Embryonic facial prominence (tissue), 1 donor: ENCODE results near the gene MUC15.
"Not testable (repeated sequence)": the region's sequence is repeated elsewhere in the genome, so short reads cannot be mapped to it uniquely, and the experiment has no call there.

Source experiments
- DNase-seq: peaks from one replicate; pipeline ENCODE4 v3.0.0-alpha.2; 2016; ENCODE audit errors: extremely low spot score

MUC15 gene, protein sequence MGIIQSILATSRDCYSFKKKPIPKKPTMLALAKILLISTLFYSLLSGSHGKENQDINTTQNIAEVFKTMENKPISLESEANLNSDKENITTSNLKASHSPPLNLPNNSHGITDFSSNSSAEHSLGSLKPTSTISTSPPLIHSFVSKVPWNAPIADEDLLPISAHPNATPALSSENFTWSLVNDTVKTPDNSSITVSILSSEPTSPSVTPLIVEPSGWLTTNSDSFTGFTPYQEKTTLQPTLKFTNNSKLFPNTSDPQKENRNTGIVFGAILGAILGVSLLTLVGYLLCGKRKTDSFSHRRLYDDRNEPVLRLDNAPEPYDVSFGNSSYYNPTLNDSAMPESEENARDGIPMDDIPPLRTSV

DNA sequence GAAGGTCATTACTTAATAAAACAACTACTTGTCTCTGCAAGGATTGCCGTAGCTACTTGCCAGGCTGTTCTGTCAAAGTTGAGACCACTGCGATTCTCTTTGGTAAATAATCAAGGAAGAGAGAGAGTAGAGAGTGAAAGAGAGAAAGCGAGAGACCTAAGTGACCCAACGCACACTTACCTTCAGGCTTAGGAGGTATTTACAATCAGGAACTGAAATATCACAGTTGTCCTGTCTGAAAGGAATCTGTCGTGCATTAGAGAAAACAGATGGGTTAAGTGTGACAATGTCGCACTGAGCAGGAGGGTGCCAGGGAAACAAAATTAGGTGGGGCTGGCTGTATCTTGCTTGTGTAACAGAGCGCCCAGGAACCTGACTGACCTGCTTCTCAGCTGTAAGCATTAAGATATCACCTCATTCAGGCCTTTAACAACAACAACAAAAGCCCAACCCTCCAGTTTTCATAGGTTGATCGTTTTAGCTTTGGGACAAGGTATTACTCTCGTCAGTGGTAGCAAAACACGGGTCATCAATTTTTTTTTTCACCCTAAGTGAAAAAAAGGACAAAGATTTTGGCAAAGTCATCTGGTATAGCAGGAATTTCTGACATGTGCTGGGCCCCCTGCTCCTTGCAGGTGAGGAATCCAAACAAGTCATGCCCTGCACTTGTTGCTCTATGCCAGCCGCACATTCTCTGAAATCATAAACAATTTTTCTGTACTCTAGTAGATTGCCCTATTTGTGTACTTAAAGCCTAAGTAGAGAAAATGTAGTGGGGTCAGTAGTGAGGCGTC, at the start of gene MUC15:
Gene MUC15, minus strand, starts transcription at position 403 of the 794 bp plus-strand sequence. CDS start 5,169 bp downstream, outside the sequence.
- no peak for DNase-seq

DNA sequence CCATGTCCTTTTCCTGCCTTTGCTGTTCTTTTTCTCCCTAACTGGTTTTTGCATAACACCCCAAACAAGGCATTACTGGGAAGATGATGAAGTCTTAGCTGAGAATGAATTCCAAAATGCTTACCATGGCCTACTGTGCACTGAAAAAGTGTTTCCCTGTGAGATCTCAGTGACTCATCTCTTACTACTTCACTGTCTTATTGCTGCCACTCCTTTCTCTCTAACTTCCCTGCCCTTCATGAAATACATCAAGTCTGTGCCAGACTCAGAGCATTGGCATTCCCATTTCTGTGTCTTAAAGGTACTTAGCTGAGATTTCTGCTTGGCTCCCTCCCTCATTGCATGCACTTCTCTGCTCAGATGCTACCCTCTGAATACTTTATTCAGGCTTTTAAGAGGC, 49.1 kb upstream of the MUC15 start:
- DNase-seq = no peak

DNA sequence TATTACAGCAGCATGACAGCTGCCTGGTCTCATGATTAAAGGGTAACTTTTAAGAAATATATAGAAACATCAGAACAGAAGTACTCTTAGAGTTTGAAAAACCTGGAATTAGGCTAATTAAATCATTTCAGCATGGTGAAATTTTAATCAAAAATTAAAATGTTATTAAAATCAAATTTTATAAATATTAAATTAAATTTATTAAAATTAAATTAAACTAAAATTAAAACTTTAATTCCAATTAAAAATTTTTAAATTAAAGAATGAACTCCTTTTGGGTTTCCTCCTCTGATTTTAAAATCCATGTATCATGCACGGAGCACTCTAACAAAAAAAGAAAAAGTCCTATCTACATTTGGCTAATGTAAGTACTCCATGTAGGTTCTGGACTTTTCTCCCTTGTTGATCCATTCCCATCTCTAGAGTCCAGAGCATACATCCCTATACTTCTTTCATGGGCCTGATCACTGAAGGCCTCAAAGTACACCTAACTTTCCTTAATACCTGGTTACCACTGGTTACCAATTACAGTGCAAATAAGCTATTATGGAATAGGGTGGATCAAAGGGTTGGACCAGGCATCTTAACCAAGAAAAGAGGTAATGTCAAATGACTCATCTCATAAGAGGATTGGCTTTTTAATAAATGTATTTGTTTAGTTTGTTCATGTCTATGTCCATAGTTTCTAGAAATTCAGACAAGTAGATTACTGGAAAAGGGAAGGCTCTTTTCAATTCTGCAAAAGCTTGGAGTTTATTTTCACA, 48.4 kb upstream of the MUC15 start:
- no peak for DNase-seq

DNA sequence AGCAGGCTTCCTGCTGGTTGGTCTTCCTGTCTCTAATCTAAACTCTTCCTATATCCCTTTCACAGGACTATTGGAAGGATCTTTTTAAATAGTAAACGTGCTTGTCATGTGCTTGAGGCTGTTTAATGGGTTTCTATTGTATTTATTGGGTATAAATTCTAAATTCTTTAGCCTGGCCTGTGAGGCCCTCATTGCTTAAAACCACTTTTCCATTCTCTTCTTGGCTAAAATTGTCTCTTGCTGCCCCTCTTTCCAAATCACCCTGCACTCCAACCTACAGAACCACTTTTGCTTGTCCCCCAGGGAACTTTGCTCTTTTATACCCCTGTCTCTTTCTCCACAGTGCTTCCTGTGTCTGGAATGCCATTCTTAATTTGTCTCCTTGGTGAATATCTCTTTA, 46.4 kb upstream of the MUC15 start:
- no peak for DNase-seq

DNA sequence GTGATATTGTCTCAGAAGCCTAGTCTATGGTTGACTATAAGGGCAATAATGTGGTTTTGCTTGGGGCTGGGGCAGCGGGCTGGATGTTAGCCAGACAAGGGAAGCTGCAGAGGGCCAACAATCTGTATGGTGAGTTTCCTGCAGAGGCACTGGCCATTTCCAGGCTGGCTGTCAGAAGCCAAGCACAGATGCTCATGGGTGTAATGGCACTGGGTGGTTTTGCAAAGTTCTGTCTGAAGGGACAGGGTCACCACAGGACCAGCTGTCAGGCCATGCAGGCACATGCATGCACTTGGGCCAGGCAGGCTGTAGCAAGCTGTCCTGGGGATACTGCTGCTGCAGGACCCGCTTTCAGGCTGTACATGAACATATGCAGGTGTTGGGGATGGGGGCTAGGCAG, 41.7 kb upstream of the MUC15 start:
- no peak for DNase-seq

DNA sequence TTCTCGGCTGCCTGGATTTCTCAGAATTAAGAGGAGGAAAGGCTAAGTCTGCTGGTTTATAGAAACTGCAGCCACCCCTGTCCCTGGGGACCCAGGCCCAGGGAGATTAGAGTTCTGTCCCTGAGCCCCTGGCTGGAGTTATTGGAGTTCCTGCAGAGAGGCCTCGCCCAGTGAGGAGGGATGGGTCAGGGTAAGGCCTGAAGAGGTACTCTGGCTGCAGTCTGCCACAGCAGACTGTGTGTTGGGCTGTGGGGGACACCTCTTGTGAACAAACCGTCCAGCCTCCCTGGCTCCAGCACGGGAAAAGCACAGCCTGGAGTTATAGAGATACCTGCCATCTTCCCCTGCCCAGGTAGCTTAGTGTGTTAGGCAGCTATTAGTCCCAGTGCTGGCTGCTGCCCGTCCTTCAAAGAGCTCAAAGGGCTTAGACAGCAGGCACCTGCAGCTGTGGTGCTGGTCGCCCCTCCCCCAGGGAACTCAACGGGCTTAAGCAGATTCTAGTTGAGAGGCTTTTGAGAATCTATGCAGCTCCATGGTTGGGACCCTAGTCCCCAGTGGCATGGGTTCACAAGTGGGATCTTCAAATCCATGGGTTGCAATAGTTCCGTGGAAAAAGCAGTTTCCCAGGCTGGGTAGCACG, 36.6 kb upstream of the MUC15 start:
- no peak for DNase-seq

DNA sequence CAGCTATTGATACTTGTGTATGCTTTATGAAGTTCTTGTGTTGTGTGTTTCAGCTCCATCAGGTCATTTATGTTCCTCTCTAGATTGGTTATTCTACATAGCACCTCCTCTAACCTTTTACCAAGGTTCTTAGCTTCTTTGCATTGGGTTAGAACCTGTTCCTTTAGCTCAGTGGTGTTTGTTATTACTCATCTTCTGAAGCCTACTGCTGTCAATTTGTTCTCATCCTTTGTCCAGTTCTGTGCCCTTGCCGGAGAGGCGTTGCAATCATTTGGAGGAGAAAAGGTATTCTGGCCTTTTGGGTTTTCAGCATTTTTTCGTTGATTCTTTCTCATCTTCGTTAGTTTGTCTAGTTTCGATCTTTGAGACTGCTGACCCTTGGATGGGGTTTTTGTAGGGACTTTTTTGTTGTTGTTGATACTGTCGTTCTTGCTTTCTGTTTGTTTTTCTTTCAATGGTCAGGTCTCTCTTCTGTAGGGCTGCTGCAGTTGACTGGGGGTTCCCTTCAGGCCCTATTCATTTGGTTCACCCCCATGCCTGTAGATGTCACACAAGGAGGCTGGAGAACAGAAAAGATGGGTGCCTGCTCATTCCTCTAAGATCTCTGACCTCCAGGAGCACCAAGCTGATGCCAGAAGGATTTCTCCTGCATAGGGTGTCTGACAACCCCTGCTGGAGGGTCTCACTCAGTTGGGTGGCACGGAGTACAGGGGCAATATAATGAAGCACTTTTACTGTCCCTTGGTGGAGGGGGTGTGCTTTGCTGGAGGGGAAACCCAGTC, 35.9 kb upstream of the MUC15 start:
- no peak for DNase-seq

DNA sequence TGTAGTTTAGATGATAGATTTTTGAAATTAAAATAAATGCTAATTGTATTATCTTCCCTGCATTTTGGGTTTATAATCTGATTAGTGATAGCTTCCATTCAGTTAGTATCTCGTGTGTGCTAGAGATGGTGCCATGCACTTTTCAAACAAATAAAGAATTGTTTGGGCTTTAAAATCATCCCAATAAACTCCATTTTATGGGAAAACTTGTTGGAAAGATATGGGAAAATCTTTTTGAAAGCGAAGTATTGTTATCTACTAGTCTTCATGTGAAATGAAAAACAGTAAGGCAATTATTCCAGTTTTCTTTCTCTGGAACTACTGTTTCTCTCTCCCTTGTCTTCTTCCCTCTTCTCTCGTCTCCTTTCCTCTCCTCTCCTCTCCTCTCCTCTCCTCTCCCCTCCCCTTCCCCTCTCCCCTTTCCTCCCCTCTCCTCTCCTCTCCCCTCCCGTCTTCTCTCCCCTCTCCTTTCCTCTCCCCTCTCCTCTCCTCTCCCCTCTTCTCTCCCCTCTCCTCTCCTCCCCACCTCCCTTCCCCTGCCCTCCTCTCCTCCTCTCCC, 27.9 kb upstream of the MUC15 start:
- DNase-seq = no peak

DNA sequence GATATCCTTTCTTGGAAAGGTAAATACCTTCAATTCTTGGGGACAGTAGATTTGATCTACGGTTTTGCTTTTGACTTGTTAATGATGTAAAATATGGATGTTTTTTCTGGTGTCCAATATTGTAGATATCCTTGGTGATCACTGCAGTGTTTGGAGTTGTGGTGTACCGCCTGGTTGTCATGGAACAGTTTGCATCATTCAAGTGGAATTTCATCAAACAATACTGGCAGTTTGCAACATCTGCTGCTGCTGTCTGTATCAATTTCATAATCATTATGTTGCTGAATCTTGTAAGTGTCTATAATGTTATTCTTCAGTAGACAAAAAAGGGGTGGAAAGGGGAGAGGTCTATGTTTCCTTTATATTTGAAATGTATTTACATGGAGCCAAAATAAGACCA, 27.4 kb upstream of the MUC15 start:
- DNase-seq = no peak

DNA sequence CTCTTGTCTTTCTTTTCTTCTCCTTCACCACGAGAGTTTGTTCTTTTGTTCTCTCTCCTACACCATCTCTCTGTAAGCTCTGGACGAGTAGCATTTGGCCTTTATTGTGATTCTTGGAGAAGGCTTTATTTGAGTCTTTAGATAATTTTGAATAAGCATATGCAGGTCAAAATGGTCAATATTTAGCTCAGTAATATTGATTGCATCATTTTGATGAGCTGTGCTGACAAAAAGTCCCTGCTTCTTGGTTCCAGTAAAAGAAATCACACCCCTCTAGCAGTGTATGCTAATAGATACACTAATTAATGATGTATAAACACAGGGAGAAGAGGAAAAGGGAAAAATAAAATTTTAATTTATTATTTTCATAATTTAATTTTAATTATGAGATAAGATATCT, 25.8 kb upstream of the MUC15 start:
- DNase-seq = no peak

DNA sequence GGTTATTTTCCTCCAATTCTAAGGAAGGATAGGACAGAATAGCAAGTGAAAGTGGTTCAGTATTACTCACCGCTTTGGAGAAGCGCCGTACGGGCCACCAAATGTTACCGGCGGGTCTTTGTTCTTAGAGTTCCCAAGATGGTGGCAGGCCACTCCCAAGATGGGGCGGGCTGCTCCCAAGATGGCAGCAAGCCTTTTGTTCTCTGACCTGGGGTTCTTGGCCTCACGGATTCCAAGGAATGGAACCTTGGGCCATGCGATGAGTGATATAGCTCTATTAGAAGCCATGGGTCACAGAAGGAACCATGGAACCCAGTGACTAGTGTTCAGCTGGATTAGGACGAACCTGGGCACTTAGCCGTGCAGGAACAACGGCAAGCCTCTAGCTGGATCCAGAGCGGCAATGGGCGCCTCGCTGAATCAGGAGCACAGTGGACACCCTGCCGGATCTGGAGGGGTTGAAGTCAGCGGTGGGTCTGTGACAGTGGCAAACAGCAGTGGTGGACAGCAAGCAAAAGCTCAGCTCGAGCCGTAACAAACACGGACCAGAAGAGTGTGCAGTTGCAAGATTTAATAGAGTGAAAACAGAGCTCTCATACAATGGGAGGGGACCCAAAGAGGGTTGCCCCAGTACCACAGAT, 25.1 kb upstream of the MUC15 start:
- not testable (repeated sequence) for DNase-seq

DNA sequence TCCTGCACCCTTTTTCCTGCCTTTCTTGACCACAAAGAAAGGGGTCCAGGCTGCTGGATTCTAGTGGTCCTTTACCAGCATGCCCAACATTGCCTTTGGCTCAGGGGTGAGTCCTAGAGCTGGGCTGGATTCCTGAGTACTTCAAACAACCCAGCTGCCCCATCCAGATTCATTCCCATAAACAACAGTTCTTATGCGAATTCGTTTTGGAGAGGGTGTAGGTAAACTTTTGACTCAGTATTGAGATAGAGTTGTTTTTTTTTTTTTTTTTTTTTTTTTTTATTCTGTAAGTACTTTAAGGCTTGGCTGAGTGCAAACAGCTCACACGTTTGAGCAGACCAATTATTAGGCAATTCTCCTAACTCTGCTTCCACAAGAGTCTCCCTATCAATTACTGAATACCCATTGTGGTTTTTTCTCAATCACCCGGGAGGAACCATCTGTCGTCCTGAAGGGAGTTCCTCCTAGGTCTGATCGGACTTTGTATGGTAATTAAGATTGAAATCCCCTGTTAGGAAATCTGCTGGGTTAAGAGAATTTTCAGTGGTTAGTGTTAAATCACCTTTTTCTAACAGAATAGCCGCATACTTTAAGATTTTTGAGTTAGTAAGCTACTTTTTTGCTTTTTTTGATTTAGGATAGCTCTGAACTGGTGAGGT, 23.3 kb upstream of the MUC15 start:
- not testable (repeated sequence) for DNase-seq

DNA sequence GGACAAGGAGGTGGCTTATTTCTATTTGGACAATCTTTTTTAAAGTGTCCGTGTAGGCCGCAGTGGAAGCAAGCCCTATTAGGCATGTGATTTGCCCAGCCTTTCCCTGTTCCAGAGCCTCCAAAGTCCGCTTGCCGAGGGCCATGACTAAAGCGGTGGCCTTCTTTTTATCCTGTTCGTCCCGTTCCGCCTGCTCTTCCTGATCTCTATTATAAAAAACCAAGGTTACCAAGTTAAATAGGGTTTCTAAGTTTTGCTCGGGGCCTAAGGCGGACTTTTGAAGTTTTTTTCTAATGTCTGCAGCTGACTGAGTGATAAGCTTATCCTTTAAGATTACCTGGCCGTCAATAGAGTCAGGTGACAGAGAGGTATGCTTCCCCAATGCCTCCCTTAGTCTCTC, 21.6 kb upstream of the MUC15 start:
- DNase-seq = no peak

DNA sequence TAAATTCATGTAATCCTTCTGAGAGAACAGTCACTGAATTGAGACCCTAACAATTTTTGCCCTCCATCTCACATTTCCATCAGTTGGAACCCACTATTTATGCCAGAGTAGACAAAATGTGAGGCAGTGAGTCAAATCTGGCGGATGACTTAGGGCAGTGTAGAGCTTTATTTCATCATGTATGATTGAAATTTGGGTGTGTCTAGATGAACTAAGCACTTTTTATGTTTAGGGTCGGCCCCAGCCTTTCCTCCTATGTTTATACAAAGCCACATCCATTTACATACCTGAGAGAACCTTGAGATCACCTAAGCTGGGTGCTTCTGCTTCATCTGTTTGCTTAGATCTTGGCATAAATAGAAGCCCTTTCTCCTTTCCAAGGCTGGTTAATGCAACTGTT, 15.0 kb upstream of the MUC15 start:
- no peak for DNase-seq

DNA sequence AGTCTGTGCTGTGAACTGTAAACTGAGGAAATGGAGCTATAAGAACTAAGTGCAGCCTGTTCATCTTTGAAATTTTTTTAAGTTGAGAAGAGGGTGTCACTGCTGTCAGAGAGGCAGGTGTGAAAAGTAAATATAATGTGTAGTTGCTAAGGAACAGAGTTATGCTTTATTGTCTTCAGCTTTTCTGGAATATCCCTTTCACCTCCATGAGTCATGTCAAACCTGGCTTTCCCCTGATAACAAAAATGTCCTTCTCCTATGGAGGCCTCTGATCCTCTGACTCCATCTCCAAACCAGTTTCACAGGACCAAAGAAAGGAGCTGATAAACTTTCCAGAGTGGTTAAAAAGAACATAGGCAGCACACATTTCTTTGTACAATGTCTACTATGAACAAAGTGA, 12.8 kb upstream of the MUC15 start:
- no peak for DNase-seq

DNA sequence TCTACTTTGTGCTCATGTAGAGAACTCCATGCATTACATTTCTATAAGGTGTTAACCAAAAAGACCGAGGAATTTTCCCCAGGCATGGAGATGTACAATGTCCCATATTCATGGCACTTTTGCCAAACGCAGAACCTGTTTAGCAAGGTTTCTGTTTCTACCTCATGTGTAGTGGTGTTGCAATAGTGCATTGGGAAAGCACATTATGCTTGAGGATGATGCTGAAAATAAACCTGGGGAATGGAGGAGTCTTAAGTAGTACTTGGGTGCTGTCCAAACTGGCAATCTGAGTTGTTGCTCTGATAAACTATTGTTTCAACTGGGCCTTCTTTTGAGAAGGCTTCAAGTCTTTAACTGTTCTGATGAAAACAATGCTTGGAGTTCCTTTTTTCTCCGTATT, 11.5 kb upstream of the MUC15 start:
- no peak for DNase-seq

DNA sequence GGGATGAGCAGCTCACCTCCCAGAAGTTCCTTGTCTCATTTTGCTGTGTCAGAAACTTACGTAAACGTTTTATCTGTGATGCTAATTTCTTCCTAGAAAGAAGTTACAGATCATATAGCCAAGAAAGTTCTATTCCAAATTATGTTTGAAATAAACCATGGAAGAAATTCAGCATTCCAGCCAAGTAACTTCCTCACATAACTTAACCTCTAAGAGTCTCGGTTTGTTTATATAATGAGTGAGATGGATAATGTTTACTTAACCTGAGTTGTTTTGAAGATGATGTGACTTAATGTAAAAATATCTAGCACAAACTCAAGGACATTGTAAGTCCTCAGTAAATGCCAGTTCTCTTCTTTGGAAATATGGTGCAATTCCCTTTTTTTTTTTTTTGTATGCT, 8.9 kb upstream of the MUC15 start:
- no peak for DNase-seq

DNA sequence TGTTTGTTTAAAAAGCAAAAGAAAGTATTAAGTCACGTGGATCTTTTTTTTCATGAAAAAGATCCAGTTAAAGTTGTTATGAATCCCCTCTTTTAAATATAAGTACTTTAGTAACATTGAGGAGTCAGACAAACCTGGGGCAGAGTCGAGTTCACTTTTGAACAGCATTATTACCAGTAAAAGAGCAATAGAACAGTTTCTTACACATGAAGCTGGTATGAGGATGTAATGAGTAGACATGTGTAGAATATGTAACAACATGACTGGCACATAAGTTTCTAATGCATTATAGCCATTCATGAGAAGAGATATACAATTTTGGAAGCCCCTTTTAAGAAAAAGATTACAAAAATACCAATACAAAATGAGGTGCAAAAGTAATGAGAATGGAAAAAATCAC, 7.6 kb upstream of the MUC15 start:
- DNase-seq = no peak

DNA sequence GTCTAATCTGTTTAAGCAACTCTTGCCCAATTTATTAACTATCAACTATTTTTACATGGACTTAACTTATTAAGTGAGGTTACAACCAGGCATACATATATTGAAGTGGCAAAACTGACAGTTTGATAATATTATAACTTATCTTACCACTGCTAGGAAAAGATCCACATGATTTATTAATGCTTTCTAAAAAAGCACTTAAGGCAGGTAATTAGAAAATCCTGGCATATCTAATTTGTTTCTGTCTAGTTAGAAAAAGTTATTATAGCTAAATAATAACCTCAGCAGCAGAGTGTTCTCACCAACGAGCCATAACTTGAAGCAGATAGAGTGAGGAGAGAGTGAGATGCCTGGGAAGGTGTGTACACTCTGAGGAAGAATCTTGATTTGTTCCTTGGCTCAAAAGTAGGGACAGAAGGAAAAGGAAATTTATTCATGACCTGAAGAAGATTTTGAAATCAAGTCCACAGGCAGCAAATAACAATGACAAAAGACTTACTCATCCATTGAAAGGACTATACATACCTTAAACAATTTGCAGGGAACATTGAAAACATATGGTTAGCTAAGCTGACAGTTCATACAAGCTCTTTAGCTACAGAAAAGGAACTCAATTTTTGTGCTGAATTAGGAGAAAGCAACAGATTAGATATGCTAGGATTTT, 7.1 kb upstream of the MUC15 start:
- no peak for DNase-seq
